ENCODE measurements around the gene HS1BP3.

The HS1BP3 gene

GRCh38 chr2:20593072-20594034, 57.5 kb downstream of the HS1BP3 start:
- H3K4me3 ChIP-seq (ENCODE audit: low read depth, low read length) = no peak overlapping the region
- H4K8ac ChIP-seq (ENCODE audit: low read depth, low read length) = peak overlapping the region; percentile 68
- peak overlapping the region; percentile 38 for H3K4ac ChIP-seq (ENCODE audit: low read depth, low read length)
- H2BK120ac ChIP-seq (ENCODE audit: insufficient read depth, low read length, poor library complexity) = peak overlapping the region; percentile 87
- H3K9ac ChIP-seq (ENCODE audit: low read length) = no peak overlapping the region
- peaks cover 43 to 61% of the 10 kb centered on the region in 2 experiments for H3K4me1 ChIP-seq (ENCODE audit: control insufficient read depth in 1 of 2, insufficient read depth in 2 of 2, low read length in 2 of 2)
- H3K27ac ChIP-seq (ENCODE audit: low read depth, low read length) = peak overlapping the region; percentile 87
- no peaks in the 10 kb centered on the region for H3K27me3 ChIP-seq (ENCODE audit: insufficient read depth, low read length)
- H3K18ac ChIP-seq (ENCODE audit: low read length) = peak overlapping the region; percentile 81
- H2BK5ac ChIP-seq (ENCODE audit: low read depth, low read length, poor library complexity) = peak overlapping the region; percentile 75
- no CpG with 5 or more reads among the region's 18 CpGs for WGBS (ENCODE audit: extremely low coverage, insufficient coverage, insufficient read length)
- H3K14ac ChIP-seq (ENCODE audit: low read length) = peak overlapping the region; percentile 90
- DNase-seq = peak; percentile 93 to 94
- H2BK12ac ChIP-seq (ENCODE audit: low read length) = peak overlapping the region; percentile 86
- peaks cover 67% of the 10 kb centered on the region for H3K79me1 ChIP-seq (ENCODE audit: low read length)
- no peaks in the 10 kb centered on the region for H3K9me3 ChIP-seq (ENCODE audit: insufficient read depth, low read depth, low read length)
- no peak overlapping the region for H2AFZ ChIP-seq (ENCODE audit: insufficient read depth, low read length, poor library complexity)
- H2AK5ac ChIP-seq (ENCODE audit: low read length) = peak overlapping the region; percentile 88
- H3K79me2 ChIP-seq (ENCODE audit: control insufficient read depth, insufficient read depth, low read length, poor library complexity) = peaks cover 12% of the 10 kb centered on the region
- no peak overlapping the region for H3K23ac ChIP-seq (ENCODE audit: low read length)
- H4K91ac ChIP-seq (ENCODE audit: low read depth, low read length) = peak overlapping the region; percentile 86
- no peak overlapping the region for H3K4me2 ChIP-seq (ENCODE audit: low read length)
- no peaks in the 10 kb centered on the region for H3K36me3 ChIP-seq (ENCODE audit: control insufficient read depth in 1 of 2, insufficient read depth in 2 of 2, low read length in 2 of 2)
- no peak overlapping the region for H4K12ac ChIP-seq (ENCODE audit: low read depth, low read length)

GRCh38 chr2:20592106-20593071, 58.5 kb downstream of the HS1BP3 start:
- no peak overlapping the region for H3K4me2 ChIP-seq (ENCODE audit: low read length)
- no CpG with 5 or more reads among the region's 22 CpGs for WGBS (ENCODE audit: extremely low coverage, insufficient coverage, insufficient read length)
- H2BK5ac ChIP-seq (ENCODE audit: low read depth, low read length, poor library complexity) = peak overlapping the region; percentile 75
- no peaks in the 10 kb centered on the region for H3K36me3 ChIP-seq (ENCODE audit: control insufficient read depth in 1 of 2, insufficient read depth in 2 of 2, low read length in 2 of 2)
- H3K4ac ChIP-seq (ENCODE audit: low read depth, low read length) = peak overlapping the region; percentile 65
- H2BK120ac ChIP-seq (ENCODE audit: insufficient read depth, low read length, poor library complexity) = peak overlapping the region; percentile 28
- peaks cover 65% of the 10 kb centered on the region for H3K79me1 ChIP-seq (ENCODE audit: low read length)
- peak overlapping the region; percentile 92 for H2AK5ac ChIP-seq (ENCODE audit: low read length)
- H3K23ac ChIP-seq (ENCODE audit: low read length) = no peak overlapping the region
- no peaks in the 10 kb centered on the region for H3K27me3 ChIP-seq (ENCODE audit: insufficient read depth, low read length)
- no peak overlapping the region for H2AFZ ChIP-seq (ENCODE audit: insufficient read depth, low read length, poor library complexity)
- peak overlapping the region; percentile 88 for H2BK12ac ChIP-seq (ENCODE audit: low read length)
- peak overlapping the region; percentile 83 for H4K91ac ChIP-seq (ENCODE audit: low read depth, low read length)
- peak overlapping the region; percentile 81 for H3K18ac ChIP-seq (ENCODE audit: low read length)
- H3K9ac ChIP-seq (ENCODE audit: low read length) = no peak overlapping the region
- no peak overlapping the region for H3K4me3 ChIP-seq (ENCODE audit: low read depth, low read length)
- H3K27ac ChIP-seq (ENCODE audit: low read depth, low read length) = peak overlapping the region; percentile 87
- DNase-seq = peak in 1 of 2 donors; percentile 21
- H3K9me3 ChIP-seq (ENCODE audit: insufficient read depth, low read depth, low read length) = no peaks in the 10 kb centered on the region
- H4K8ac ChIP-seq (ENCODE audit: low read depth, low read length) = peak overlapping the region; percentile 25
- peaks cover 12% of the 10 kb centered on the region for H3K79me2 ChIP-seq (ENCODE audit: control insufficient read depth, insufficient read depth, low read length, poor library complexity)
- peaks cover 43 to 59% of the 10 kb centered on the region in 2 experiments for H3K4me1 ChIP-seq (ENCODE audit: control insufficient read depth in 1 of 2, insufficient read depth in 2 of 2, low read length in 2 of 2)
- H4K12ac ChIP-seq (ENCODE audit: low read depth, low read length) = no peak overlapping the region
- H3K14ac ChIP-seq (ENCODE audit: low read length) = peak overlapping the region; percentile 85

GRCh38 chr2:20590704-20591515, 60.0 kb downstream of the HS1BP3 start:
- H3K27me3 ChIP-seq (ENCODE audit: insufficient read depth, low read length) = no peaks in the 10 kb centered on the region
- WGBS (ENCODE audit: extremely low coverage, insufficient coverage, insufficient read length) = no CpG with 5 or more reads among the region's 11 CpGs
- H4K8ac ChIP-seq (ENCODE audit: low read depth, low read length) = peak overlapping the region; percentile 25

More at GRCh38 chr2:20590704-20591515, 60.0 kb downstream of the HS1BP3 start:
- Histone ChIP-seq H3K9ac (ENCODE audit: low read length) (no peak overlapping the region), H2AK5ac (ENCODE audit: low read length) (peak overlapping the region; percentile 85), H3K23ac (ENCODE audit: low read length) (no peak overlapping the region), H3K27ac (ENCODE audit: low read depth, low read length) (peak overlapping the region; percentile 43), H4K12ac (ENCODE audit: low read depth, low read length) (no peak overlapping the region), H3K79me1 (ENCODE audit: low read length) (peaks cover 61% of the 10 kb centered on the region), H3K4me1 (ENCODE audit: control insufficient read depth in 1 of 2, insufficient read depth in 2 of 2, low read length in 2 of 2) (peaks cover 36 to 49% of the 10 kb centered on the region in 2 experiments), H4K91ac (ENCODE audit: low read depth, low read length) (peak overlapping the region; percentile 82), H3K4ac (ENCODE audit: low read depth, low read length) (peak overlapping the region; percentile 13), H3K18ac (ENCODE audit: low read length) (peak overlapping the region; percentile 57), H2BK12ac (ENCODE audit: low read length) (peak overlapping the region; percentile 84), H3K36me3 (ENCODE audit: control insufficient read depth in 1 of 2, insufficient read depth in 2 of 2, low read length in 2 of 2) (no peaks in the 10 kb centered on the region), H3K9me3 (ENCODE audit: insufficient read depth, low read depth, low read length) (no peaks in the 10 kb centered on the region), H3K79me2 (ENCODE audit: control insufficient read depth, insufficient read depth, low read length, poor library complexity) (peaks cover 13% of the 10 kb centered on the region), H3K14ac (ENCODE audit: low read length) (peak overlapping the region; percentile 82), H3K4me2 (ENCODE audit: low read length) (no peak overlapping the region), H2BK5ac (ENCODE audit: low read depth, low read length, poor library complexity) (peak overlapping the region; percentile 44), H2BK120ac (ENCODE audit: insufficient read depth, low read length, poor library complexity) (peak overlapping the region; percentile 67), H2AFZ (ENCODE audit: insufficient read depth, low read length, poor library complexity) (peak overlapping the region; percentile 12), H3K4me3 (ENCODE audit: low read depth, low read length) (no peak overlapping the region)
- DNase-seq = peak; percentile 87 to 89
